Uterus (tissue), 2 donors: ENCODE results near the gene MYO1F.
"Not testable (repeated sequence)": the region's sequence is repeated elsewhere in the genome, so short reads cannot be mapped to it uniquely, and the experiment has no call there.

Source experiments
- POLR2A ChIP-seq, 2 donors: fragments of 450-650 bp; IDR thresholded peaks; one replicate each; pipeline ENCODE4 v1.6.1; 2016; ENCODE audit warnings: antibody characterized with exemption in 2 of 2, mild to moderate bottlenecking in 1 of 2, moderate library complexity in 1 of 2
- TF ChIP-seq, protein P1 (sequence below), 4 experiments: fragments of 200-600 bp in 2 of 4; fragments of 450-650 bp in 2 of 4; sonication (generic) in 2 of 4; IDR thresholded peaks; one replicate each; pipeline ENCODE4 v1.5.1; 2016 to 2019; ENCODE audit warnings: antibody characterized with exemption in 4 of 4, mild to moderate bottlenecking in 2 of 4, moderate library complexity in 1 of 4

- TF ChIP-seq POLR2A (IDR thresholded peaks at IDR 0.05) = not testable (repeated sequence)
- TF ChIP-seq, protein P1, sequence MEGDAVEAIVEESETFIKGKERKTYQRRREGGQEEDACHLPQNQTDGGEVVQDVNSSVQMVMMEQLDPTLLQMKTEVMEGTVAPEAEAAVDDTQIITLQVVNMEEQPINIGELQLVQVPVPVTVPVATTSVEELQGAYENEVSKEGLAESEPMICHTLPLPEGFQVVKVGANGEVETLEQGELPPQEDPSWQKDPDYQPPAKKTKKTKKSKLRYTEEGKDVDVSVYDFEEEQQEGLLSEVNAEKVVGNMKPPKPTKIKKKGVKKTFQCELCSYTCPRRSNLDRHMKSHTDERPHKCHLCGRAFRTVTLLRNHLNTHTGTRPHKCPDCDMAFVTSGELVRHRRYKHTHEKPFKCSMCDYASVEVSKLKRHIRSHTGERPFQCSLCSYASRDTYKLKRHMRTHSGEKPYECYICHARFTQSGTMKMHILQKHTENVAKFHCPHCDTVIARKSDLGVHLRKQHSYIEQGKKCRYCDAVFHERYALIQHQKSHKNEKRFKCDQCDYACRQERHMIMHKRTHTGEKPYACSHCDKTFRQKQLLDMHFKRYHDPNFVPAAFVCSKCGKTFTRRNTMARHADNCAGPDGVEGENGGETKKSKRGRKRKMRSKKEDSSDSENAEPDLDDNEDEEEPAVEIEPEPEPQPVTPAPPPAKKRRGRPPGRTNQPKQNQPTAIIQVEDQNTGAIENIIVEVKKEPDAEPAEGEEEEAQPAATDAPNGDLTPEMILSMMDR (IDR thresholded peaks at IDR 0.05) = not testable (repeated sequence)
These were observed 2.7 kb downstream of the MYO1F start for GRCh38 chr19:8574619-8574922.
